ENCODE results near the gene TPSD1. TPM values are rescaled to one million over a fixed set of nuclear protein-coding genes. Genes with fewer than 3 reads are reported as not detected.
"Not testable (repeated sequence)": the region's sequence is repeated elsewhere in the genome, so short reads cannot be mapped to it uniquely, and the experiment has no call there.

The TPSD1 gene
- total RNA-seq, 1 experiment from 2014 or later, result not detected

- Histone ChIP-seq H2AFZ (ENCODE audit: low read length) (no peak overlapping the region), H3K27me3 (ENCODE audit: insufficient read depth, low read length) (no peaks in the 10 kb centered on the region), H3K4me1 (ENCODE audit: insufficient read depth, low read length) (no peaks in the 10 kb centered on the region; the same call in 1 of the 2 replicates), H3K23ac (ENCODE audit: insufficient read length, low read depth, low read length) (no peak overlapping the region), H3K27ac (ENCODE audit: insufficient read length, low read depth, low read length) (no peak overlapping the region), H3K79me2 (ENCODE audit: insufficient read depth, low read length) (no peaks in the 10 kb centered on the region), H2BK5ac (ENCODE audit: insufficient read length, low read length) (no peak overlapping the region), H2BK15ac (ENCODE audit: low read depth, low read length) (no peak overlapping the region), H4K5ac (ENCODE audit: insufficient read length, low read depth, low read length) (no peak overlapping the region), H3K18ac (ENCODE audit: insufficient read length, low read depth, low read length) (no peak overlapping the region), H2AK5ac (ENCODE audit: insufficient read length, low read length) (no peak overlapping the region), H4K91ac (ENCODE audit: insufficient read length, low read depth, low read length) (no peak overlapping the region), H3K23me2 (ENCODE audit: insufficient read length, low read depth, low read length, poor library complexity, severe bottlenecking) (no peaks in the 10 kb centered on the region), H3K9ac (ENCODE audit: extremely low read depth, insufficient read length, low read length) (no peak overlapping the region), H3K9me3 (ENCODE audit: control insufficient read depth, low read depth, low read length) (no peaks in the 10 kb centered on the region), H3K14ac (ENCODE audit: insufficient read depth, low read length) (no peak overlapping the region), H3K4ac (ENCODE audit: low read depth, low read length) (no peak overlapping the region), H2BK120ac (ENCODE audit: low read depth, low read length, poor library complexity, severe bottlenecking) (no peak overlapping the region), H3T11ph (ENCODE audit: low read length) (no peak overlapping the region), H2BK12ac (ENCODE audit: insufficient read length, low read depth, low read length) (no peak overlapping the region), H3K79me1 (ENCODE audit: insufficient read depth, low read depth, low read length, poor library complexity, severe bottlenecking) (no peaks in the 10 kb centered on the region), H3K4me2 (ENCODE audit: insufficient read depth, insufficient read length, low read length) (no peak overlapping the region), H4K8ac (replicated peaks; ENCODE audit: insufficient read length, low read depth, low read length) (no peak overlapping the region), H3K56ac (ENCODE audit: insufficient read length, low read depth, low read length) (no peak overlapping the region), H4K20me1 (ENCODE audit: control insufficient read depth, insufficient read depth, insufficient read length) (no peaks in the 10 kb centered on the region), H2BK20ac (ENCODE audit: low read depth, low read length, poor library complexity, severe bottlenecking) (no peak overlapping the region)
- Mint-ChIP-seq H3K36me3 (ENCODE audit: insufficient read depth in 1 of 3, low read depth in 3 of 3) (peaks cover 0 to 6% (median 2%) of the 10 kb centered on the region in 3 experiments; a peak in 3 of 7 replicates), H3K4me1 (peaks cover 3 to 6% of the 10 kb centered on the region in 2 experiments), H3K27me3 (ENCODE audit: low read depth) (peaks cover 42% of the 10 kb centered on the region), H3K9me3 (peaks cover 1 to 7% of the 10 kb centered on the region in 2 experiments; a peak in 3 of 5 replicates), H3K4me3 (no peak overlapping the region), H3K27ac (no peak overlapping the region; a peak in 1 of 7 replicates)
- DNase-seq, result no peak
- no peak for TF ChIP-seq CTCF (conservative IDR thresholded peaks at IDR 0.05)
- WGBS (ENCODE audit: extremely low coverage, insufficient read length, low lambda C conversion rate), result no CpG with 5 or more reads among the region's 12 CpGs
Measured at GRCh38 chr16:1271380-1271723, 15.5 kb downstream of the TPSD1 start.

GRCh38 chr16:1271724-1272413 is 16.0 kb downstream of the TPSD1 start:
- H3K4me3 Mint-ChIP-seq; H2BK5ac ChIP-seq (ENCODE audit: insufficient read length, low read length); H3K23me2 ChIP-seq (ENCODE audit: insufficient read length, low read depth, low read length, poor library complexity, severe bottlenecking); H3K4me1 Mint-ChIP-seq; H3K79me2 ChIP-seq (ENCODE audit: insufficient read depth, low read length); H3K9me3 ChIP-seq (ENCODE audit: control insufficient read depth, low read depth, low read length); H3K27ac Mint-ChIP-seq; H2BK20ac ChIP-seq (ENCODE audit: low read depth, low read length, poor library complexity, severe bottlenecking); H2AFZ ChIP-seq (ENCODE audit: low read length); H4K20me1 ChIP-seq (ENCODE audit: control insufficient read depth, insufficient read depth, insufficient read length); H2AK5ac ChIP-seq (ENCODE audit: insufficient read length, low read length); H3K9ac ChIP-seq (ENCODE audit: extremely low read depth, insufficient read length, low read length); H3T11ph ChIP-seq (ENCODE audit: low read length); H3K18ac ChIP-seq (ENCODE audit: insufficient read length, low read depth, low read length); H2BK12ac ChIP-seq (ENCODE audit: insufficient read length, low read depth, low read length); H3K4ac ChIP-seq (ENCODE audit: low read depth, low read length); H3K23ac ChIP-seq (ENCODE audit: insufficient read length, low read depth, low read length); H3K36me3 Mint-ChIP-seq (ENCODE audit: insufficient read depth in 1 of 3, low read depth in 3 of 3); H3K79me1 ChIP-seq (ENCODE audit: insufficient read depth, low read depth, low read length, poor library complexity, severe bottlenecking); H2BK15ac ChIP-seq (ENCODE audit: low read depth, low read length); H3K4me2 ChIP-seq (ENCODE audit: insufficient read depth, insufficient read length, low read length); H2BK120ac ChIP-seq (ENCODE audit: low read depth, low read length, poor library complexity, severe bottlenecking); H4K5ac ChIP-seq (ENCODE audit: insufficient read length, low read depth, low read length); H4K91ac ChIP-seq (ENCODE audit: insufficient read length, low read depth, low read length); H4K8ac ChIP-seq (replicated peaks; ENCODE audit: insufficient read length, low read depth, low read length); H3K27me3 ChIP-seq (ENCODE audit: insufficient read depth, low read length); H3K14ac ChIP-seq (ENCODE audit: insufficient read depth, low read length); H3K4me1 ChIP-seq (ENCODE audit: insufficient read depth, low read length); H3K9me3 Mint-ChIP-seq; H3K27ac ChIP-seq (ENCODE audit: insufficient read length, low read depth, low read length); H3K56ac ChIP-seq (ENCODE audit: insufficient read length, low read depth, low read length); DNase-seq: not testable (repeated sequence)
- H3K27me3 Mint-ChIP-seq (ENCODE audit: low read depth), result peaks cover 38% of the 10 kb centered on the region
- no CpG with 5 or more reads among the region's 19 CpGs for WGBS (ENCODE audit: extremely low coverage, insufficient read length, low lambda C conversion rate)
